ENCODE data around the gene COL27A1. TPM values are rescaled to one million over a fixed set of nuclear protein-coding genes. Genes with fewer than 3 reads are reported as not detected.

COL27A1 gene
- total and polyA plus RNA-seq, 4 donors, result 10.9 to 25.6 (median 17.4) TPM

DNA sequence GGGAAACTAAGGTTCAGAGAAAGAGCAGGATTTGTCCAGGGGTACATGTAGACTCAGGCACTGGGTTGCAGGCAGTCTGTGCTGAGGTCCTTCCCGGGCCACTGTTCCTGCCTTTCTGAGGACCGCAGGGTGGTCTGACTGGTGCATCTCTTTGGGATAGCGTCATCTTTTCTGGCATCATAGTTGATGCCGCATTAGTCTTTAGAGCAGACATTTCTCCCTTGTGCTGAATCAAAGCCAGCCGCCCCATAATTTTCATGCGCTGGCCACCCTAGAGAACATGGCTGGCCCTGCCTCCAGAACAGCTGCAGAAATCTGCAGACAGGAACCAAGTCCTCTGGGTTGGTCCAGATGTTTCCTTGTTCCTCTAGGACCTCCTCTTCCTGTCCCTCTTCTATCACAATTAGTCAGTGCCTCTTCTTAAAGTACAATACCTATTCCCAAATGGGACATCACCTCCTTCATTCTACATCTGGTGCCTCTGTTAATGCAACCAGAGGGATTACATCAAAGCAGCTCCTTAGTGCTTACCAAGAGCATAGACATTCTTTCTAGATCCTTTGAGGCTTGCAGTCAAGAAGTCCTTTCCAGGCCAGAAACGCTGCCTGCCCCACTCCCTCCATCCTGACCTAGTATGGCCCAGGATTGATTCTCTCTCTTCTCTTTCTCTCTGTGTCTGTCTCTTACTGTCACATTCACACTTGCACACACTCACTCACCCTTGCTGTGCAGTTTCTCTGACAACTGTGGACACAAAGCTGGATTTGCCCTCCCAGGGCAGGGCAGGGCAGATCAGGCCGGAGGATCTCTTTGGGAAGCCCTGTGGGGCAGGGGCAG, 125.5 kb downstream of the COL27A1 start:
- DNase-seq (peak in 2 of 3 donors; percentile 9 to 17), ATAC-seq (ENCODE audit: insufficient read depth, low FRiP score) (no peak)
- Histone ChIP-seq H3K4me1 (ENCODE audit: control insufficient read depth in 5 of 5, insufficient read depth in 5 of 5, low read length in 5 of 5) (peaks cover 0 to 22% (median 3%) of the 10 kb centered on the region in 5 donors), H3K9ac (ENCODE audit: insufficient read depth in 1 of 2, low read length in 2 of 2) (no peak overlapping the region), H3K27ac (ENCODE audit: low read depth in 1 of 2, low read length in 1 of 2) (no peak overlapping the region), H3K27me3 (ENCODE audit: control insufficient read depth in 3 of 3, insufficient read depth in 3 of 3, low read length in 2 of 3) (no peaks in the 10 kb centered on the region), H3K36me3 (ENCODE audit: control insufficient read depth in 4 of 4, insufficient read depth in 4 of 4, low read length in 4 of 4) (peaks cover 0 to 25% (median 11%) of the 10 kb centered on the region in 4 donors), H3K9me3 (ENCODE audit: control insufficient read depth in 4 of 4, insufficient read depth in 3 of 4, low read length in 3 of 4) (no peaks in the 10 kb centered on the region), H3K4me3 (no peak overlapping the region)
- TF ChIP-seq, protein P1, sequence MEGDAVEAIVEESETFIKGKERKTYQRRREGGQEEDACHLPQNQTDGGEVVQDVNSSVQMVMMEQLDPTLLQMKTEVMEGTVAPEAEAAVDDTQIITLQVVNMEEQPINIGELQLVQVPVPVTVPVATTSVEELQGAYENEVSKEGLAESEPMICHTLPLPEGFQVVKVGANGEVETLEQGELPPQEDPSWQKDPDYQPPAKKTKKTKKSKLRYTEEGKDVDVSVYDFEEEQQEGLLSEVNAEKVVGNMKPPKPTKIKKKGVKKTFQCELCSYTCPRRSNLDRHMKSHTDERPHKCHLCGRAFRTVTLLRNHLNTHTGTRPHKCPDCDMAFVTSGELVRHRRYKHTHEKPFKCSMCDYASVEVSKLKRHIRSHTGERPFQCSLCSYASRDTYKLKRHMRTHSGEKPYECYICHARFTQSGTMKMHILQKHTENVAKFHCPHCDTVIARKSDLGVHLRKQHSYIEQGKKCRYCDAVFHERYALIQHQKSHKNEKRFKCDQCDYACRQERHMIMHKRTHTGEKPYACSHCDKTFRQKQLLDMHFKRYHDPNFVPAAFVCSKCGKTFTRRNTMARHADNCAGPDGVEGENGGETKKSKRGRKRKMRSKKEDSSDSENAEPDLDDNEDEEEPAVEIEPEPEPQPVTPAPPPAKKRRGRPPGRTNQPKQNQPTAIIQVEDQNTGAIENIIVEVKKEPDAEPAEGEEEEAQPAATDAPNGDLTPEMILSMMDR (IDR thresholded peaks at IDR 0.05; ENCODE audit: control extremely low read depth, extremely low read depth), result no peak
- WGBS, 2 donors, result 81 to 87% methylated on average over 8 of the region's 8 CpGs

DNA sequence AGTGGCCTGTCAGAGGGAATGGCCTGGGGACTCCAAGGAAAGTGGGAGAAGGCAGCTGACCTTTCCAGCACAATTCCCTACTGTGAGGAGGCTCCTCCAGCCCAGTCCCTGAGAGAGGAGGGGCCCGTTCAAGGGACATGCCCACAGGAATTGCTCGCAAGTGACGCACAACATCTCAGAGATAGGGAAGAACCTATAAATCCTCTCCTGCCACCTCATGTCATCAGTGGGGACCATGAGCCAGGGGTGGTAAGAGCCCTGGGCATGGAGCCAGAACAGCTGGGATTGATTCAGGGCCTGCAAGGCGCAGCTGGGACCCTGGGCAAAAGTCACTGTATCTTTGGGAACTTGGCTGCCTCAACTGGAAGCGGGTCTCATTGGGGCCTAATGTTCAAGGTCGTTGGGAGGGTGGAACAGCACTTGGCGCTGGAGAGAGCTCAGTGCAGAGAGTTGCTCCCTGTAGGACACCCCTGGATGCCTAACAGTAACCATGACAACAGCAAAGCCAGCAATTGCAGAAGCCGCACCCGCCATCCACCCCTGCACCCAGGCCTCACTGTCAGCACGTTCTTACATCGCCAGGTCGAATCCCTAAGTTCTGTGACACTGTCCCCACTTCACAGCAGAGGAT, 126.3 kb downstream of the COL27A1 start:
- DNase-seq (peak; percentile 79 to 82 (median 79)), ATAC-seq (ENCODE audit: insufficient read depth, low FRiP score) (no peak)
- TF ChIP-seq, protein P1 (IDR thresholded peaks at IDR 0.05; ENCODE audit: control extremely low read depth, extremely low read depth), result no peak
- Histone ChIP-seq H3K4me1 (ENCODE audit: control insufficient read depth in 5 of 5, insufficient read depth in 5 of 5, low read length in 5 of 5) (peaks cover 0 to 24% (median 5%) of the 10 kb centered on the region in 5 donors), H3K36me3 (ENCODE audit: control insufficient read depth in 4 of 4, insufficient read depth in 4 of 4, low read length in 4 of 4) (peaks cover 0 to 19% (median 10%) of the 10 kb centered on the region in 4 donors), H3K27ac (ENCODE audit: low read depth in 1 of 2, low read length in 1 of 2) (no peak overlapping the region), H3K27me3 (ENCODE audit: control insufficient read depth in 3 of 3, insufficient read depth in 3 of 3, low read length in 2 of 3) (no peaks in the 10 kb centered on the region), H3K9me3 (ENCODE audit: control insufficient read depth in 4 of 4, insufficient read depth in 3 of 4, low read length in 3 of 4) (no peaks in the 10 kb centered on the region), H3K4me3 (no peak overlapping the region), H3K9ac (ENCODE audit: insufficient read depth in 1 of 2, low read length in 2 of 2) (no peak overlapping the region)
- WGBS, 2 donors, result 76 to 79% methylated on average over 12 of the region's 12 CpGs

DNA sequence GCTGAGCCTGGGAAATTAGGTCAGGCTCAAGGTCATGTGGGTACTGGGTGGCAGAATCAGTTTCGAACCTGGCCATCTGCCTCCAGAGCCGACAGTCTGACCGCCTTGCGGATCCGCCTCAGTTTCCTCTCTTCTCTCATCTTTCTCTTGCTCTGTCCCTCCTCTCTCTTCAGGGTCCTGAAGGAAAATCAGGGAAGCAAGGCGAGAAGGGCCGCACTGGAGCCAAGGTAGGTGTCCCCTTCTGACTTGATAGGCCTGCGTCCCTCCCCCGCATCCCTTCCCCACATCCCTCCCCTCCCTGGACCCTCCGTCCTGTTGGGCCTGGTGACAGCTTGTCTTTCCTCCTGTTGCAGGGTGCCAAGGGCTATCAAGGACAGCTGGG, 126.8 kb downstream of the COL27A1 start:
- no peak for ATAC-seq (ENCODE audit: insufficient read depth, low FRiP score)
- no peaks in the 10 kb centered on the region for H3K9me3 ChIP-seq (ENCODE audit: control insufficient read depth in 4 of 4, insufficient read depth in 3 of 4, low read length in 3 of 4)
- H3K9ac ChIP-seq (ENCODE audit: insufficient read depth in 1 of 2, low read length in 2 of 2), result no peak overlapping the region
- no peak overlapping the region for H3K27ac ChIP-seq (ENCODE audit: low read depth in 1 of 2, low read length in 1 of 2)
- TF ChIP-seq, protein P1 (IDR thresholded peaks at IDR 0.05; ENCODE audit: control extremely low read depth, extremely low read depth), result no peak
- peak in 1 of 3 donors; percentile 10 for DNase-seq
- peaks cover 0 to 24% (median 5%) of the 10 kb centered on the region in 5 donors for H3K4me1 ChIP-seq (ENCODE audit: control insufficient read depth in 5 of 5, insufficient read depth in 5 of 5, low read length in 5 of 5)
- no peak overlapping the region for H3K4me3 ChIP-seq
- peaks cover 0 to 14% (median 9%) of the 10 kb centered on the region in 4 donors for H3K36me3 ChIP-seq (ENCODE audit: control insufficient read depth in 4 of 4, insufficient read depth in 4 of 4, low read length in 4 of 4)
- WGBS, 2 donors, result 93 to 96% methylated on average over 10 of the region's 10 CpGs
- H3K27me3 ChIP-seq (ENCODE audit: control insufficient read depth in 3 of 3, insufficient read depth in 3 of 3, low read length in 2 of 3), result no peaks in the 10 kb centered on the region

Measured in lung (tissue), 12 donors.